T47D (cell line): ENCODE measurements around the gene PHIP.
"Not testable (repeated sequence)": the region's sequence is repeated elsewhere in the genome, so short reads cannot be mapped to it uniquely, and the experiment has no call there.

Experiments used
- DNase-seq, 2 experiments: peaks; one replicate each; pipeline versions ENCODE4 v3.0.0 to v3.0.0-alpha.2; 2011 to 2012; ENCODE audit warnings: low read depth in 1 of 2, low spot score in 1 of 2
- JUND ChIP-seq: IDR thresholded peaks from 2 replicates; pipeline ENCODE4 v1.6.1; 2012; ENCODE audit warnings: low read depth
- in situ Hi-C: cut with HindIII; loops from 2 replicates; pipeline ENCODE4 v1.10.0; 2016; ENCODE audit warnings: low sequenced_read_pairs, low pct_unique_long_range_greater_than_20kb

Gene PHIP

GRCh38 chr6:79078075-79078969, at the start of gene PHIP:
TSS of gene PHIP (minus strand) at chr6:79078254. CDS start at chr6:79078068, 186 bp downstream.
- in situ Hi-C loops: no loop called here
- TF ChIP-seq JUND: 0 out of 2 replicates have a peak, but pooled peaks have one; percentile 6
- DNase-seq: peak; percentile 66 to 95

GRCh38 chr6:79127660-79128059, 49.6 kb upstream of the PHIP start:
- no peak for TF ChIP-seq JUND
- in situ Hi-C loops: no loop called here
- DNase-seq: peak in 1 of 2 experiments; percentile 3

GRCh38 chr6:79119217-79119616, 41.2 kb upstream of the PHIP start:
- no peak for DNase-seq
- in situ Hi-C loops: no loop called here
- no peak for TF ChIP-seq JUND

- no peak for DNase-seq
- in situ Hi-C loops: no loop called here
- TF ChIP-seq JUND: no peak
Measured at GRCh38 chr6:79117752-79118151, 39.7 kb upstream of the PHIP start.

GRCh38 chr6:79115553-79116182, 37.6 kb upstream of the PHIP start:
- no peak for DNase-seq
- no peak for TF ChIP-seq JUND
- in situ Hi-C loops: no loop called here

- in situ Hi-C loops: no loop called here
- DNase-seq: no peak
- TF ChIP-seq JUND: no peak
Measured at GRCh38 chr6:79111549-79111948, 33.5 kb upstream of the PHIP start.

- TF ChIP-seq JUND: no peak
- in situ Hi-C loops: no loop called here
- no peak for DNase-seq
Measured at GRCh38 chr6:79101164-79101563, 23.1 kb upstream of the PHIP start.

GRCh38 chr6:79100304-79100703, 22.2 kb upstream of the PHIP start:
- in situ Hi-C loops: no loop called here
- no peak for TF ChIP-seq JUND
- DNase-seq: no peak

- TF ChIP-seq JUND: no peak
- in situ Hi-C loops: no loop called here
- no peak for DNase-seq
Measured at GRCh38 chr6:79094938-79095337, 16.9 kb upstream of the PHIP start.

- in situ Hi-C loops, DNase-seq: not testable (repeated sequence)
Measured at GRCh38 chr6:79091801-79092200, 13.7 kb upstream of the PHIP start.

GRCh38 chr6:79089552-79090404, 11.7 kb upstream of the PHIP start:
- TF ChIP-seq JUND: no peak
- in situ Hi-C loops: no loop called here

GRCh38 chr6:79084693-79085092, 6.6 kb upstream of the PHIP start:
- in situ Hi-C loops: no loop called here
- no peak for DNase-seq
- TF ChIP-seq JUND: no peak

More at GRCh38 chr6:79089552-79090404, 11.7 kb upstream of the PHIP start:
- DNase-seq: no peak

- in situ Hi-C loops: no loop called here
- no peak for DNase-seq
- no peak for TF ChIP-seq JUND
Measured at GRCh38 chr6:79082304-79082703, 4.2 kb upstream of the PHIP start.
